Transverse colon (tissue), 4 donors: ENCODE measurements around the gene IBA57.

ENCODE experiments used
- EP300 ChIP-seq: sonication (generic); formaldehyde crosslinking; IDR thresholded peaks from one replicate; pipeline ENCODE4 v1.6.1; 2017; ENCODE audit warnings: antibody characterized with exemption, low read depth
- POLR2A ChIP-seq: fragments of 450-650 bp; IDR thresholded peaks from one replicate; pipeline ENCODE4 v1.6.1; 2016; ENCODE audit warnings: antibody characterized with exemption, mild to moderate bottlenecking, moderate library complexity
- POLR2AphosphoS5 ChIP-seq, 3 donors: sonication (generic); formaldehyde crosslinking; IDR thresholded peaks; one replicate each; pipeline ENCODE4 v1.6.1; 2016; ENCODE audit warnings: antibody characterized with exemption in 3 of 3
- TF ChIP-seq, protein P1 (sequence below), 5 experiments: fragments of 200-600 bp in 3 of 5; fragments of 450-650 bp in 2 of 5; sonication (generic) in 3 of 5; IDR thresholded peaks; 1 replicate in 2 of 5; 2 replicates in 3 of 5; pipeline ENCODE4 v1.5.1; 2016 to 2017; ENCODE audit warnings: antibody characterized with exemption in 5 of 5, inconsistent platforms in 3 of 5, mild to moderate bottlenecking in 2 of 5, moderate library complexity in 1 of 5

DNA sequence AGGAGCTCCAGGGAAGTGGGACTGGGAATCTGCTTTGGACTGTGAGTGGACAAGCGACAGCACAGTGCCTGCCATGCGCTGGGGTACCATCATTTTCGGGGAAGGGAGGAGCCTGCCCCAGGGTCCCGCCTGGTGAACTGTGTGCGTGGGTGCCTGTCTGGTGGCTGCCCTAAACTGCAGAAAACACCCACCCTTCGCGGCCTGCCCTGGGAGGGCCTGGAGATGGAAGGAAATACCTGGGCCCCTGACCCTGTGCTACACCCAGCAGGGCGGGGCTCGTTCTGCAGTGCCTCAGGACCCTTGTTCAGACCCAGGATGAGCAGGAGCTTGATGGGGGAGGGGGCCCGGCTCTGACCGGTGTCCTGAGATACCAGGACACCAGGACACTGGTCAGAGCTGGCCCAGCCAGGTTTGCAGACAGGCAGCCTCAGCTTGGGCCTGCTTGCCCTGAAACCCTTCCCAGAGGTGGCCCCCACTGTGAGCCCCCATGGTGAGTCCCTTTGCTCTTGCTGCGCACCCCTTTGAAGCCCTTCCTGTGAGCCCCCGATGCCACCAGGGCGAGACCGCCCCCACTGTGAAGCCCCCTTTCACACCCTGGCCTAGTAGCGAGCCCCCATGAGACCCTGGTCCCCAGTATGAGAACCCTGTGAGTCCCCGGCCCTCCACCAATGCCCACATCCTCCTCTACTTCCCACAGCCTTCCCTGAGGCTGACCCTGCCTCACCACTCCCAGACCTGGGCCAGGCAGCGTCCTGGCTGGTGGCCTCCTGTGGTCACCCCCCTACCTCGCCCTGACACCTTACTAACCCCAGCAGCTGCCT is 13.3 kb upstream of the IBA57 start:
- TF ChIP-seq, protein P1, sequence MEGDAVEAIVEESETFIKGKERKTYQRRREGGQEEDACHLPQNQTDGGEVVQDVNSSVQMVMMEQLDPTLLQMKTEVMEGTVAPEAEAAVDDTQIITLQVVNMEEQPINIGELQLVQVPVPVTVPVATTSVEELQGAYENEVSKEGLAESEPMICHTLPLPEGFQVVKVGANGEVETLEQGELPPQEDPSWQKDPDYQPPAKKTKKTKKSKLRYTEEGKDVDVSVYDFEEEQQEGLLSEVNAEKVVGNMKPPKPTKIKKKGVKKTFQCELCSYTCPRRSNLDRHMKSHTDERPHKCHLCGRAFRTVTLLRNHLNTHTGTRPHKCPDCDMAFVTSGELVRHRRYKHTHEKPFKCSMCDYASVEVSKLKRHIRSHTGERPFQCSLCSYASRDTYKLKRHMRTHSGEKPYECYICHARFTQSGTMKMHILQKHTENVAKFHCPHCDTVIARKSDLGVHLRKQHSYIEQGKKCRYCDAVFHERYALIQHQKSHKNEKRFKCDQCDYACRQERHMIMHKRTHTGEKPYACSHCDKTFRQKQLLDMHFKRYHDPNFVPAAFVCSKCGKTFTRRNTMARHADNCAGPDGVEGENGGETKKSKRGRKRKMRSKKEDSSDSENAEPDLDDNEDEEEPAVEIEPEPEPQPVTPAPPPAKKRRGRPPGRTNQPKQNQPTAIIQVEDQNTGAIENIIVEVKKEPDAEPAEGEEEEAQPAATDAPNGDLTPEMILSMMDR (IDR thresholded peaks at IDR 0.05): no peak
- no peak for TF ChIP-seq POLR2A
- TF ChIP-seq EP300: no peak
- TF ChIP-seq POLR2AphosphoS5 (IDR thresholded peaks at IDR 0.05): no peak
